Ramos (cell line): ENCODE results near the gene CXCL14.

Experiments used
- in situ Hi-C: fragments of 300-500 bp; cut with MboI; formaldehyde crosslinking; loops from one replicate; pipeline ENCODE4 v1.14.3; 2022; ENCODE audit warnings: low sequenced_read_pairs; ENCODE audit not compliant: unreplicated experiment

The CXCL14 gene

GRCh38 chr5:135578685-135579341 lies at the start of gene CXCL14:
TSS of gene CXCL14 (minus strand) at chr5:135578991. CDS start at chr5:135578778, 213 bp downstream.
- in situ Hi-C loops = no loop called here

- in situ Hi-C loops = no loop called here
Observed at GRCh38 chr5:135626636-135627035, 47.8 kb upstream of the CXCL14 start.

- in situ Hi-C loops = no loop called here
Observed at GRCh38 chr5:135625961-135626360, 47.2 kb upstream of the CXCL14 start.

GRCh38 chr5:135625486-135625885 lies 46.7 kb upstream of the CXCL14 start:
- in situ Hi-C loops = no loop called here

- in situ Hi-C loops = no loop called here
Observed at GRCh38 chr5:135625061-135625460, 46.3 kb upstream of the CXCL14 start.

- in situ Hi-C loops = no loop called here
Observed at GRCh38 chr5:135623186-135623715, 44.5 kb upstream of the CXCL14 start.

GRCh38 chr5:135615581-135616260 lies 36.9 kb upstream of the CXCL14 start:
- in situ Hi-C loops = no loop called here

- in situ Hi-C loops = no loop called here
Observed at GRCh38 chr5:135615171-135615570, 36.4 kb upstream of the CXCL14 start.

- in situ Hi-C loops = no loop called here
Observed at GRCh38 chr5:135609981-135610380, 31.2 kb upstream of the CXCL14 start.

- in situ Hi-C loops = no loop called here
Observed at GRCh38 chr5:135608761-135609443, 30.1 kb upstream of the CXCL14 start.

- in situ Hi-C loops = no loop called here
Observed at GRCh38 chr5:135608361-135608760, 29.6 kb upstream of the CXCL14 start.

GRCh38 chr5:135606431-135606830 lies 27.6 kb upstream of the CXCL14 start:
- in situ Hi-C loops = no loop called here

GRCh38 chr5:135605221-135605620 lies 26.4 kb upstream of the CXCL14 start:
- in situ Hi-C loops = no loop called here

- in situ Hi-C loops = no loop called here
Observed at GRCh38 chr5:135604056-135604455, 25.3 kb upstream of the CXCL14 start.

- in situ Hi-C loops = no loop called here
Observed at GRCh38 chr5:135602882-135603721, 24.3 kb upstream of the CXCL14 start.

GRCh38 chr5:135601466-135601865 lies 22.7 kb upstream of the CXCL14 start:
- in situ Hi-C loops = no loop called here

GRCh38 chr5:135600971-135601381 lies 22.2 kb upstream of the CXCL14 start:
- in situ Hi-C loops = no loop called here

GRCh38 chr5:135600152-135600570 lies 21.4 kb upstream of the CXCL14 start:
- in situ Hi-C loops = no loop called here

GRCh38 chr5:135599421-135600151 lies 20.8 kb upstream of the CXCL14 start:
- in situ Hi-C loops = no loop called here
